Neural cell (in vitro differentiated cells): Measurements from ENCODE around the gene BTK. TPM values are rescaled to one million over a fixed set of nuclear protein-coding genes. Genes with fewer than 3 reads are reported as not detected.

Experiments used
- H2AFZ ChIP-seq: fragments of 200-600, 300-800 bp; sonication (generic), shearing (Covaris generic); 2 replicates; pipeline ENCODE4 v1.6.0; 2014; ENCODE audit warnings: low read depth, mild to moderate bottlenecking, antibody characterized with exemption, low read length, moderate library complexity
- H3F3A ChIP-seq: fragments of 200-600 bp; shearing (Covaris generic); 2 replicates; pipeline ENCODE4 v1.6.1; 2016; ENCODE audit warnings: mild to moderate bottlenecking, moderate library complexity, mixed read lengths, antibody characterized with exemption, low read length; ENCODE audit not compliant: insufficient read depth, poor library complexity, severe bottlenecking
- H3K27ac ChIP-seq: fragments of 200-600, 300-800 bp; sonication (generic), shearing (Covaris generic); 2 replicates; pipeline ENCODE4 v1.5.1; 2014; ENCODE audit warnings: mild to moderate bottlenecking, low read length, moderate library complexity
- H3K27me3 ChIP-seq: fragments of 300-800, 200-600 bp; sonication (generic), shearing (Covaris generic); 2 replicates; pipeline ENCODE4 v1.6.0; 2014; ENCODE audit warnings: mild to moderate bottlenecking, low read depth, low read length, moderate library complexity; ENCODE audit not compliant: insufficient read depth
- H3K36me3 ChIP-seq: fragments of 300-800, 200-600 bp; sonication (generic), shearing (Covaris generic); 2 replicates; pipeline ENCODE4 v1.5.1; 2014; ENCODE audit warnings: mild to moderate bottlenecking, antibody characterized with exemption, low read length, moderate library complexity; ENCODE audit not compliant: insufficient read depth
- H3K4me2 ChIP-seq: fragments of 300-800, 200-600 bp; sonication (generic), shearing (Covaris generic); 2 replicates; pipeline ENCODE4 v1.6.0; 2014; ENCODE audit warnings: mild to moderate bottlenecking, low read length
- H3K4me3 ChIP-seq: fragments of 300-800, 200-600 bp; sonication (generic), shearing (Covaris generic); 2 replicates; pipeline ENCODE4 v1.5.1; 2014; ENCODE audit warnings: mild to moderate bottlenecking, low read length, moderate library complexity
- H3K79me2 ChIP-seq: fragments of 200-600 bp; shearing (Covaris generic); replicated peaks from 2 replicates; pipeline ENCODE4 v1.6.0; 2014; ENCODE audit warnings: mild to moderate bottlenecking, low read length, moderate library complexity; ENCODE audit not compliant: insufficient read depth
- H3K9ac ChIP-seq: fragments of 300-800, 200-600 bp; sonication (generic), shearing (Covaris generic); 2 replicates; pipeline ENCODE4 v1.6.1; 2016; ENCODE audit warnings: mild to moderate bottlenecking, low read length, mixed read lengths
- H3K9me2 ChIP-seq: fragments of 200-600 bp; shearing (Covaris generic); 2 replicates; pipeline ENCODE4 v1.6.1; 2016; ENCODE audit warnings: mild to moderate bottlenecking, low read length, mixed read lengths; ENCODE audit not compliant: insufficient read depth
- H3K9me3 ChIP-seq: fragments of 200-600, 300-800 bp; sonication (generic), shearing (Covaris generic); 2 replicates; pipeline ENCODE4 v1.6.1; 2016; ENCODE audit warnings: mild to moderate bottlenecking, mixed run types, low read length, moderate library complexity, mixed read lengths
- H4K20me1 ChIP-seq: fragments of 200-600 bp; shearing (Covaris generic); 2 replicates; pipeline ENCODE4 v1.6.1; 2016; ENCODE audit warnings: mild to moderate bottlenecking, mixed run types; ENCODE audit not compliant: insufficient read depth
- CTCF ChIP-seq: fragments of 450-650 bp; IDR thresholded peaks from 2 replicates; pipeline ENCODE4 v1.5.1; 2014; ENCODE audit warnings: antibody characterized with exemption, mild to moderate bottlenecking, moderate library complexity; ENCODE audit not compliant: poor library complexity, severe bottlenecking
- EP300 ChIP-seq: fragments of 450-650 bp; conservative IDR thresholded peaks from 2 replicates; pipeline ENCODE4 v1.6.1; 2014; ENCODE audit warnings: antibody characterized with exemption, mild to moderate bottlenecking, moderate library complexity; ENCODE audit not compliant: poor library complexity, severe bottlenecking
- MXI1 ChIP-seq: fragments of 450-650 bp; conservative IDR thresholded peaks from 2 replicates; pipeline ENCODE4 v1.6.1; 2014; ENCODE audit warnings: antibody characterized with exemption, mild to moderate bottlenecking; ENCODE audit not compliant: poor library complexity, severe bottlenecking
- POLR2AphosphoS5 ChIP-seq: IDR thresholded peaks from 2 replicates; pipeline ENCODE4 v1.6.1; 2012
- RAD21 ChIP-seq: fragments of 450-650 bp; conservative IDR thresholded peaks from 2 replicates; pipeline ENCODE4 v1.6.1; 2014; ENCODE audit warnings: antibody characterized with exemption, mild to moderate bottlenecking, moderate library complexity
- REST ChIP-seq: IDR thresholded peaks from 2 replicates; pipeline ENCODE4 v1.6.1; 2012; ENCODE audit warnings: borderline replicate concordance
- SMC3 ChIP-seq: fragments of 450-650 bp; conservative IDR thresholded peaks from 2 replicates; pipeline ENCODE4 v1.6.1; 2014; ENCODE audit warnings: antibody characterized with exemption, mild to moderate bottlenecking, moderate library complexity; ENCODE audit not compliant: poor library complexity
- TAF1 ChIP-seq: IDR thresholded peaks from 2 replicates; pipeline ENCODE4 v1.6.1; 2012; ENCODE audit warnings: low read depth
- polyA minus RNA-seq: library from RNA; depleted of rRNA, polyadenylated mRNA; stranded (reverse); fragments of >200 nt; gene quantifications from 2 replicates; pipeline ENCODE4 v1.2.3, GENCODE V29; 2014
- polyA plus RNA-seq: library from polyadenylated mRNA; depleted of rRNA; stranded (reverse); fragments of >200 nt; gene quantifications from 2 replicates; pipeline ENCODE4 v1.2.3, GENCODE V29; 2014

BTK gene
- polyA plus RNA-seq (not detected in 2 replicates), polyA minus RNA-seq (not detected in 2 replicates)

GRCh38 chrX:101385795-101386541 lies at the start of gene BTK:
TSS of gene BTK (minus strand) at chrX:101386191. CDS start at chrX:101375284, 10,907 bp downstream.
- H4K20me1 ChIP-seq, result no peaks in the 10 kb centered on the region
- no peaks in the 10 kb centered on the region for H3K36me3 ChIP-seq
- no peaks in the 10 kb centered on the region for H3K79me2 ChIP-seq
- no peaks in the 10 kb centered on the region for H3K9me3 ChIP-seq
- H3K27ac ChIP-seq, result no peak within 1 kb of the TSS
- H2AFZ ChIP-seq, result no peak within 1 kb of the TSS
- H3K4me2 ChIP-seq, result no peak within 1 kb of the TSS
- no peak within 1 kb of the TSS for H3K9ac ChIP-seq
- no peak within 1 kb of the TSS for H3K4me3 ChIP-seq
- no peaks in the 10 kb centered on the region for H3K27me3 ChIP-seq
- TF ChIP-seq SMC3 (no peak), MXI1 (no peak), POLR2AphosphoS5 (no peak), REST (no peak), EP300 (no peak), CTCF (no peak), RAD21 (no peak), TAF1 (no peak)
- no peaks in the 10 kb centered on the region for H3F3A ChIP-seq
- no peaks in the 10 kb centered on the region for H3K9me2 ChIP-seq

- Histone ChIP-seq H3K4me2 (no peak overlapping the region), H3K79me2 (no peaks in the 10 kb centered on the region), H4K20me1 (no peaks in the 10 kb centered on the region), H3K9me3 (no peaks in the 10 kb centered on the region), H3K27ac (no peak overlapping the region), H2AFZ (no peak overlapping the region), H3K9ac (no peak overlapping the region), H3K9me2 (no peaks in the 10 kb centered on the region), H3F3A (no peaks in the 10 kb centered on the region), H3K36me3 (no peaks in the 10 kb centered on the region), H3K27me3 (no peaks in the 10 kb centered on the region), H3K4me3 (no peak overlapping the region)
- no peak for TF ChIP-seq CTCF
- no peak for TF ChIP-seq RAD21
- no peak for TF ChIP-seq MXI1
Measured at GRCh38 chrX:101430457-101431078, 44.6 kb upstream of the BTK start.
